ENCODE results near the gene PROSER1. TPM values are rescaled to one million over a fixed set of nuclear protein-coding genes. Genes with fewer than 3 reads are reported as not detected.

Gene PROSER1
- total and polyA plus RNA-seq, 9 of the 15 experiments (the other 6 are each of a cell fraction or from before 2014, with no cell fraction given) = 9.2 to 36.2 (median 10.4) TPM

- no peak for TF ChIP-seq HMBOX1 (IDR thresholded peaks at IDR 0.05)
- no peak for TF ChIP-seq ZNF146 (CRISPR knock-in tag; IDR thresholded peaks at IDR 0.05; ENCODE audit: unreplicated experiment)
- no peak for TF ChIP-seq BCL6 (CRISPR knock-in tag; IDR thresholded peaks at IDR 0.05)
- no peak for TF ChIP-seq ZNF398 (CRISPR knock-in tag; IDR thresholded peaks at IDR 0.05)
- TF ChIP-seq IRF9 (tag; IDR thresholded peaks at IDR 0.05) = no peak
- no peak for TF ChIP-seq TAF7 (tag; IDR thresholded peaks at IDR 0.05)
- TF ChIP-seq SPI1 (IDR thresholded peaks at IDR 0.05; ENCODE audit: borderline replicate concordance, low read depth, low read length) = no peak
- TF ChIP-seq SRSF1 (IDR thresholded peaks at IDR 0.05; ENCODE audit: low read depth, low read length) = no peak
- TF ChIP-seq ZNF354B (CRISPR knock-in tag; IDR thresholded peaks at IDR 0.05) = no peak
- no peak for TF ChIP-seq GTF2A2 (tag; IDR thresholded peaks at IDR 0.05)
- TF ChIP-seq STAT5A (IDR thresholded peaks at IDR 0.05; ENCODE audit: borderline replicate concordance, low read length) = no peak
- TF ChIP-seq ZNF23 (CRISPR knock-in tag; IDR thresholded peaks at IDR 0.05) = no peak
- TF ChIP-seq MXD1 (CRISPR knock-in tag; IDR thresholded peaks at IDR 0.05; ENCODE audit: borderline replicate concordance, poor library complexity, severe bottlenecking) = no peak
- TF ChIP-seq ZNF24 (IDR thresholded peaks at IDR 0.05) = no peak
- TF ChIP-seq SP2 (IDR thresholded peaks at IDR 0.05; ENCODE audit: extremely low read depth, low read depth, low read length, poor library complexity, severe bottlenecking) = no peak
- no peak for TF ChIP-seq ZNF143 (CRISPR knock-in tag; IDR thresholded peaks at IDR 0.05)
- no peak for TF ChIP-seq BRD9 (IDR thresholded peaks at IDR 0.05; ENCODE audit: low read depth, partially characterized antibody)
- TF ChIP-seq MTA2 (IDR thresholded peaks at IDR 0.05; ENCODE audit: low read depth) = no peak
- 0 out of 4 replicates have a peak, but pooled peaks of 1 of the 2 experiments have one; percentile 43 for TF ChIP-seq HDAC1 (IDR thresholded peaks at IDR 0.05)
- no peak for TF ChIP-seq NFE2L1 (tag; IDR thresholded peaks at IDR 0.05; ENCODE audit: borderline replicate concordance, low read depth)
- no peak for TF ChIP-seq KLF6 (CRISPR knock-in tag; IDR thresholded peaks at IDR 0.05; ENCODE audit: borderline replicate concordance)
- TF ChIP-seq ZNF347 (CRISPR knock-in tag; IDR thresholded peaks at IDR 0.05; ENCODE audit: low read depth) = no peak
- no peak for TF ChIP-seq ZNF583 (CRISPR knock-in tag; IDR thresholded peaks at IDR 0.05)
- TF ChIP-seq ZNF197 (CRISPR knock-in tag; IDR thresholded peaks at IDR 0.05; ENCODE audit: low read depth) = peak; percentile 46; the same call in 1 of the 2 replicates
- TF ChIP-seq ZNF408 (CRISPR knock-in tag; IDR thresholded peaks at IDR 0.05; ENCODE audit: low read depth) = no peak
- TF ChIP-seq CC2D1A (IDR thresholded peaks at IDR 0.05) = no peak
Measured at GRCh38 chr13:39037880-39038568, at the start of gene PROSER1, which contains the start of gene NHLRC3 (continued).
